Kidney (tissue), 14 donors: ENCODE results near the gene LRRC49. TPM values are rescaled to one million over a fixed set of nuclear protein-coding genes. Genes with fewer than 3 reads are reported as not detected.

Experiments
- DNase-seq, 5 donors: peaks; one replicate each; pipeline ENCODE4 v3.0.0-alpha.2; 2013 to 2020
- FAIRE-seq: peaks from 2 replicates; lab custom pipeline; 2012; peaks lifted over from hg19 to GRCh38; lab: Jason Lieb, UNC
- H3K27ac ChIP-seq, 2 donors: one replicate each; pipeline ENCODE4 v1.7.0; 2013; ENCODE audit warnings: low read depth in 2 of 2, low read length in 2 of 2, inconsistent platforms in 1 of 2
- H3K27me3 ChIP-seq: one replicate; pipeline ENCODE4 v1.7.1; 2013; ENCODE audit warnings: low read length, inconsistent platforms; ENCODE audit not compliant: control insufficient read depth, insufficient read depth
- H3K36me3 ChIP-seq, 3 donors: one replicate each; pipeline versions ENCODE4 v1.7.0 to v1.7.1; 2013; ENCODE audit warnings: low read length in 3 of 3, control low read depth in 1 of 3, inconsistent platforms in 1 of 3; ENCODE audit not compliant: insufficient read depth in 3 of 3, control insufficient read depth in 2 of 3
- H3K4me1 ChIP-seq, 3 donors: one replicate each; pipeline versions ENCODE4 v1.7.0 to v1.7.1; 2013; ENCODE audit warnings: low read length in 3 of 3, inconsistent platforms in 1 of 3, low read depth in 1 of 3; ENCODE audit not compliant: control insufficient read depth in 2 of 3, insufficient read depth in 2 of 3
- H3K4me3 ChIP-seq, 3 donors: one replicate each; pipeline versions ENCODE4 v1.7.0 to v1.8.1; 2013; ENCODE audit warnings: low read length in 3 of 3, control low read depth in 1 of 3, inconsistent platforms in 1 of 3
- H3K9ac ChIP-seq, 3 donors: one replicate each; pipeline versions ENCODE4 v1.7.0 to v1.7.1; 2013; ENCODE audit warnings: low read length in 3 of 3, control low read depth in 1 of 3, inconsistent platforms in 1 of 3
- H3K9me3 ChIP-seq, 3 donors: one replicate each; pipeline versions ENCODE4 v1.7.0 to v1.7.1; 2013; ENCODE audit warnings: low read length in 3 of 3, control low read depth in 1 of 3, inconsistent platforms in 1 of 3; ENCODE audit not compliant: control insufficient read depth in 2 of 3, insufficient read depth in 1 of 3
- CTCF ChIP-seq: IDR thresholded peaks from 3 replicates; pipeline ENCODE4 v1.5.1; 2012; ENCODE audit warnings: mild to moderate bottlenecking, moderate library complexity, borderline replicate concordance; ENCODE audit not compliant: insufficient read depth; ENCODE audit errors: extremely low read depth
- intact Hi-C: fragments of 100-400 bp; cut with DNase I; formaldehyde crosslinking; loops from one replicate; pipeline ENCODE4 v1.11.1; 2022
- polyA plus RNA-seq: library from polyadenylated mRNA; stranded (reverse); fragments of 350-450 nt; fragmentation: Illumina TruSeq; extraction: RNeasy Lipid Tissue Mini Kit (QIAGEN cat#74804); gene quantifications from one replicate; pipeline ENCODE4 v1.2.3, GENCODE V29; 2014; ENCODE audit warnings: low read depth, low replicate concordance; ENCODE audit not compliant: insufficient read depth
- total RNA-seq: library from RNA; stranded (reverse); fragmentation: NEBNext Ultra II Directional; extraction: Animal tissue kit (Norgen Biotek cat#: 25700); gene quantifications from one replicate; pipeline ENCODE4 v1.2.1, GENCODE V29; 2021
- donor health status: control.
- donor health status: control.
- donor health status: control.
- donor health status: control.
- donor health status: control.
- donor health status: DM: yes; HTN: yes; CAD: no.
- donor health status: Normal renal cell carcinoma (clear cell type).

LRRC49 gene
- total and polyA plus RNA-seq, 2 donors from 2014 or later: 13.2 to 14.2 TPM

GRCh38 chr15:71082803-71083202 lies 190.2 kb downstream of the LRRC49 start:
- no peak overlapping the region for H3K9ac ChIP-seq
- H3K27ac ChIP-seq: peak overlapping the region; percentile 34 to 45
- intact Hi-C loops: no loop called here
- no peaks in the 10 kb centered on the region for H3K36me3 ChIP-seq
- FAIRE-seq (no peak), DNase-seq (peak in 1 of 5 donors; percentile 82)
- H3K4me3 ChIP-seq: no peak overlapping the region
- TF ChIP-seq CTCF: no peak
- H3K4me1 ChIP-seq: peaks cover 0 to 13% (median 0%) of the 10 kb centered on the region in 3 donors
- no peaks in the 10 kb centered on the region for H3K9me3 ChIP-seq
- no peaks in the 10 kb centered on the region for H3K27me3 ChIP-seq

GRCh38 chr15:71083349-71083748 lies 190.7 kb downstream of the LRRC49 start:
- no peaks in the 10 kb centered on the region for H3K9me3 ChIP-seq
- H3K36me3 ChIP-seq: no peaks in the 10 kb centered on the region
- no peaks in the 10 kb centered on the region for H3K27me3 ChIP-seq
- no peak overlapping the region for H3K4me3 ChIP-seq
- DNase-seq (no peak), FAIRE-seq (no peak)
- no peak overlapping the region for H3K9ac ChIP-seq
- H3K4me1 ChIP-seq: peaks cover 0 to 13% (median 0%) of the 10 kb centered on the region in 3 donors
- TF ChIP-seq CTCF: no peak
- peak overlapping the region; percentile 34 to 45 for H3K27ac ChIP-seq
- intact Hi-C loops: no loop called here

GRCh38 chr15:71084264-71084663 lies 191.6 kb downstream of the LRRC49 start:
- H3K4me3 ChIP-seq: no peak overlapping the region
- intact Hi-C loops: no loop called here
- TF ChIP-seq CTCF: no peak
- H3K9me3 ChIP-seq: peaks cover 0 to 4% (median 0%) of the 10 kb centered on the region in 3 donors
- no peaks in the 10 kb centered on the region for H3K27me3 ChIP-seq
- DNase-seq (no peak), FAIRE-seq (no peak)
- H3K4me1 ChIP-seq: peaks cover 0 to 13% (median 0%) of the 10 kb centered on the region in 3 donors
- no peak overlapping the region for H3K27ac ChIP-seq
- H3K9ac ChIP-seq: no peak overlapping the region
- no peaks in the 10 kb centered on the region for H3K36me3 ChIP-seq

- H3K27me3 ChIP-seq: no peaks in the 10 kb centered on the region
- no peak for DNase-seq
- intact Hi-C loops: no loop called here
- FAIRE-seq: no peak
- no peak overlapping the region for H3K9ac ChIP-seq
- peaks cover 0 to 11% (median 0%) of the 10 kb centered on the region in 3 donors for H3K4me1 ChIP-seq
- H3K4me3 ChIP-seq: no peak overlapping the region
- H3K9me3 ChIP-seq: peaks cover 0 to 7% (median 0%) of the 10 kb centered on the region in 3 donors
- no peak overlapping the region for H3K27ac ChIP-seq
- no peak for TF ChIP-seq CTCF
- no peaks in the 10 kb centered on the region for H3K36me3 ChIP-seq
These were observed 193.2 kb downstream of the LRRC49 start for GRCh38 chr15:71085809-71086208.
